NT2/D1 (cell line): ENCODE measurements around the gene GDF2.

ENCODE experiments used
- DNase-seq: peaks from one replicate; pipeline ENCODE4 v3.0.0-alpha.2; 2011; ENCODE audit warnings: low read depth, low spot score
- H3K27me3 ChIP-seq: 2 replicates; pipeline ENCODE4 v1.6.0; 2011; ENCODE audit warnings: mild to moderate bottlenecking; ENCODE audit not compliant: insufficient read length, insufficient read depth
- H3K36me3 ChIP-seq: 2 replicates; pipeline ENCODE4 v1.6.1; 2011; ENCODE audit warnings: mild to moderate bottlenecking, low read length, mixed read lengths; ENCODE audit not compliant: insufficient read depth, insufficient read length
- H3K4me1 ChIP-seq: 2 replicates; pipeline ENCODE4 v1.5.1; 2011; ENCODE audit not compliant: insufficient read depth, insufficient read length
- H3K4me3 ChIP-seq: 2 replicates; pipeline ENCODE4 v1.5.1; 2011; ENCODE audit warnings: low read depth; ENCODE audit not compliant: insufficient read length
- H3K9ac ChIP-seq: 2 replicates; pipeline ENCODE4 v1.6.0; 2011; ENCODE audit warnings: low read depth; ENCODE audit not compliant: insufficient read length
- H3K9me3 ChIP-seq: 2 replicates; pipeline ENCODE4 v1.5.1; 2011; ENCODE audit warnings: mild to moderate bottlenecking, low read length; ENCODE audit not compliant: insufficient read depth
- SUZ12 ChIP-seq: IDR thresholded peaks from 2 replicates; pipeline ENCODE4 v1.6.1; 2011; ENCODE audit not compliant: insufficient read length, insufficient read depth; ENCODE audit errors: extremely low read depth
- YY1 ChIP-seq: IDR thresholded peaks from 2 replicates; pipeline ENCODE4 v1.6.1; 2011; ENCODE audit not compliant: insufficient read length, insufficient read depth
- ZNF274 ChIP-seq: IDR thresholded peaks from 2 replicates; pipeline ENCODE4 v1.6.1; 2011; ENCODE audit warnings: mild to moderate bottlenecking, low read depth, low read length

Gene GDF2

GRCh38 chr10:47344996-47345870, 23.0 kb downstream of the GDF2 start:
- TF ChIP-seq ZNF274, result no peak
- no peak for TF ChIP-seq YY1
- no peak for TF ChIP-seq SUZ12
- no peaks in the 10 kb centered on the region for H3K36me3 ChIP-seq
- DNase-seq, result no peak
- no peaks in the 10 kb centered on the region for H3K27me3 ChIP-seq
- no peak overlapping the region for H3K9ac ChIP-seq
- no peaks in the 10 kb centered on the region for H3K9me3 ChIP-seq
- no peaks in the 10 kb centered on the region for H3K4me1 ChIP-seq
- H3K4me3 ChIP-seq, result no peak overlapping the region

GRCh38 chr10:47346581-47347302, 24.5 kb downstream of the GDF2 start:
- no peaks in the 10 kb centered on the region for H3K9me3 ChIP-seq
- no peak for DNase-seq
- no peak for TF ChIP-seq SUZ12
- TF ChIP-seq YY1, result no peak
- no peak for TF ChIP-seq ZNF274
- H3K4me1 ChIP-seq, result no peaks in the 10 kb centered on the region
- no peak overlapping the region for H3K9ac ChIP-seq
- H3K4me3 ChIP-seq, result no peak overlapping the region
- no peaks in the 10 kb centered on the region for H3K36me3 ChIP-seq
- H3K27me3 ChIP-seq, result no peaks in the 10 kb centered on the region

DNA sequence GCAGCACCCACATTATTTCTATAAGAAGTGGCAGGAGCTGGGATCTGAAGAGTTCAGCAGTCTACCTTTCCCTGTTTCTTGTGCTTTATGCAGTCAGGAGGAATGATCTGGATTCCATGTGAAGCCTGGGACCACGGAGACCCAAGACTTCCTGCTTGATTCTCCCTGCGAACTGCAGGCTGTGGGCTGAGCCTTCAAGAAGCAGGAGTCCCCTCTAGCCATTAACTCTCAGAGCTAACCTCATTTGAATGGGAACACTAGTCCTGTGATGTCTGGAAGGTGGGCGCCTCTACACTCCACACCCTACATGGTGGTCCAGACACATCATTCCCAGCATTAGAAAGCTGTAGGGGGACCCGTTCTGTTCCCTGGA, 25.0 kb downstream of the GDF2 start:
- Histone ChIP-seq H3K9me3 (no peaks in the 10 kb centered on the region), H3K9ac (no peak overlapping the region), H3K36me3 (no peaks in the 10 kb centered on the region), H3K4me3 (no peak overlapping the region), H3K27me3 (no peaks in the 10 kb centered on the region), H3K4me1 (no peaks in the 10 kb centered on the region)
- TF ChIP-seq YY1 (no peak), SUZ12 (no peak), ZNF274 (no peak)
- no peak for DNase-seq

DNA sequence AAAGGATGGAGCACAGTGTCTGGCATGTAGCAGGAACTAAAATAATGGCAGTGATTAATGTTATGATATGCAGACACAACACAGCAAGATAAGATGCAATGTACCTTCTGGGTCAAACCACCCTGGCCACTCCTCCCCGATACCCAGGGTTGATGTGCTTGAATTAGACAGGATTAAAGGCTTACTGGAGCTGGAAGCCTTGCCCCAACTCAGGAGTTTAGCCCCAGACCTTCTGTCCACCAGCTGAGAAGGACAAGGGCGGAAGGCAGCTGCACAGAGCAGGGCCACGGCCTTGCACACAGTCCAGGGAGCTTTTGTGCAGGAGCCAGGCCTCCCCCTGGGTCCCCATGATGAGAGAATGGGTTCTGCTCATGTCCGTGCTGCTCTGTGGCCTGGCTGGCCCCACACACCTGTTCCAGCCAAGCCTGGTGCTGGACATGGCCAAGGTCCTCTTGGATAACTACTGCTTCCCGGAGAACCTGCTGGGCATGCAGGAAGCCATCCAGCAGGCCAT, 25.9 kb downstream of the GDF2 start, which contains the start of gene RBP3:
Gene RBP3 (plus strand): TSS at position 226 of the 514 bp plus-strand sequence. CDS start 122 bp downstream, at position 348.
- no peak for DNase-seq
- no peak for TF ChIP-seq YY1
- no peak for TF ChIP-seq SUZ12
- TF ChIP-seq ZNF274, result no peak
- H3K9me3 ChIP-seq, result no peaks in the 10 kb centered on the region

GRCh38 chr10:47348661-47349470, 26.6 kb downstream of the GDF2 start:
- H3K4me1 ChIP-seq, result no peaks in the 10 kb centered on the region
- no peak overlapping the region for H3K9ac ChIP-seq
- no peak for DNase-seq
- H3K27me3 ChIP-seq, result no peaks in the 10 kb centered on the region
- H3K4me3 ChIP-seq, result no peak overlapping the region
- H3K36me3 ChIP-seq, result no peaks in the 10 kb centered on the region
- no peak for TF ChIP-seq ZNF274
- TF ChIP-seq YY1, result no peak
- no peak for TF ChIP-seq SUZ12
- H3K9me3 ChIP-seq, result no peaks in the 10 kb centered on the region

More for the DNA sequence above, 25.9 kb downstream of the GDF2 start, which contains the start of gene RBP3:
- no peaks in the 10 kb centered on the region for H3K4me1 ChIP-seq
- no peak within 1 kb of the TSS for H3K9ac ChIP-seq
- H3K4me3 ChIP-seq, result no peak within 1 kb of the TSS
- H3K27me3 ChIP-seq, result no peaks in the 10 kb centered on the region
- no peaks in the 10 kb centered on the region for H3K36me3 ChIP-seq

- Histone ChIP-seq H3K9ac (no peak overlapping the region), H3K9me3 (no peaks in the 10 kb centered on the region), H3K36me3 (no peaks in the 10 kb centered on the region), H3K27me3 (no peaks in the 10 kb centered on the region), H3K4me1 (no peaks in the 10 kb centered on the region), H3K4me3 (no peak overlapping the region)
- DNase-seq, result no peak
- no peak for TF ChIP-seq ZNF274
- no peak for TF ChIP-seq YY1
- no peak for TF ChIP-seq SUZ12
These were observed 27.3 kb downstream of the GDF2 start for GRCh38 chr10:47349516-47349915.
